Dendritic cell treated with granulocyte-macrophage colony-stimulating factor and Interleukin-4, amounts not matched to agents 40 ng/mL and 50 ng/mL, for 4 days (primary cell): ENCODE measurements around the gene HAND2.

Experiments used
- H3K27ac Mint-ChIP-seq: one replicate; pipeline ENCODE4 v1.8.0; 2022; ENCODE audit warnings: mild to moderate bottlenecking, mixed read lengths
- H3K27me3 Mint-ChIP-seq: one replicate; pipeline ENCODE4 v1.8.0; 2022; ENCODE audit warnings: mild to moderate bottlenecking, mixed read lengths
- H3K36me3 Mint-ChIP-seq: one replicate; pipeline ENCODE4 v1.8.0; 2022; ENCODE audit warnings: low read depth, mixed read lengths
- H3K4me1 Mint-ChIP-seq: one replicate; pipeline ENCODE4 v1.8.0; 2022; ENCODE audit warnings: low read depth, mixed read lengths
- H3K4me3 Mint-ChIP-seq: one replicate; pipeline ENCODE4 v1.8.0; 2022; ENCODE audit warnings: mild to moderate bottlenecking, moderate library complexity, mixed read lengths
- H3K9me3 Mint-ChIP-seq: one replicate; pipeline ENCODE4 v1.8.0; 2022; ENCODE audit warnings: mixed read lengths
- intact Hi-C: fragments of 100-400 bp; cut with micrococcal nuclease; formaldehyde crosslinking; loops from one replicate; pipeline ENCODE4 v1.15.0; 2022

Gene HAND2

GRCh38 chr4:173507471-173508385 lies 22.3 kb downstream of the HAND2 start:
- Mint-ChIP-seq H3K9me3 (no peaks in the 10 kb centered on the region), H3K4me1 (peaks cover 60% of the 10 kb centered on the region)
- intact Hi-C loops = loop anchor here (2.0 to 10.0 kb wide), 5 partner anchors 245 to 777 kb away; partner anchors contain the start of genes CEP44, FBXO8 and GALNT7

GRCh38 chr4:173506597-173507211 lies 23.3 kb downstream of the HAND2 start:
- intact Hi-C loops = loop anchor here (2.0 to 10.0 kb wide), 5 partner anchors 246 to 778 kb away; partner anchors contain the start of genes CEP44, FBXO8 and GALNT7
- H3K4me1 Mint-ChIP-seq = peaks cover 69% of the 10 kb centered on the region
- H3K9me3 Mint-ChIP-seq = no peaks in the 10 kb centered on the region
- no peak overlapping the region for H3K27ac Mint-ChIP-seq
- no peaks in the 10 kb centered on the region for H3K36me3 Mint-ChIP-seq
- peaks cover 98% of the 10 kb centered on the region for H3K27me3 Mint-ChIP-seq
- H3K4me3 Mint-ChIP-seq = peak overlapping the region; percentile 67

More at GRCh38 chr4:173507471-173508385, 22.3 kb downstream of the HAND2 start:
- peaks cover 99% of the 10 kb centered on the region for H3K27me3 Mint-ChIP-seq
- H3K27ac Mint-ChIP-seq = no peak overlapping the region
- H3K4me3 Mint-ChIP-seq = no peak overlapping the region
- H3K36me3 Mint-ChIP-seq = no peaks in the 10 kb centered on the region

GRCh38 chr4:173505924-173506518 lies 24.0 kb downstream of the HAND2 start:
- Mint-ChIP-seq H3K9me3 (no peaks in the 10 kb centered on the region), H3K27me3 (peaks cover 98% of the 10 kb centered on the region), H3K27ac (no peak overlapping the region), H3K4me3 (peak overlapping the region; percentile 67), H3K36me3 (peaks cover 2% of the 10 kb centered on the region), H3K4me1 (peaks cover 75% of the 10 kb centered on the region)
- intact Hi-C loops = loop anchor here (2.0 to 10.0 kb wide), 5 partner anchors 247 to 779 kb away; partner anchors contain the start of genes CEP44, FBXO8 and GALNT7

GRCh38 chr4:173504181-173504503 lies 25.9 kb downstream of the HAND2 start:
- Mint-ChIP-seq H3K36me3 (peaks cover 14% of the 10 kb centered on the region), H3K9me3 (no peaks in the 10 kb centered on the region), H3K27me3 (peaks cover 95% of the 10 kb centered on the region), H3K27ac (no peak overlapping the region), H3K4me3 (no peak overlapping the region), H3K4me1 (peaks cover 81% of the 10 kb centered on the region)
- intact Hi-C loops = loop anchor here (10.0 kb wide), 3 partner anchors 339 to 781 kb away; partner anchors contain the start of genes CEP44, FBXO8 and GALNT7

- Mint-ChIP-seq H3K4me1 (peaks cover 75% of the 10 kb centered on the region), H3K36me3 (peaks cover 14% of the 10 kb centered on the region), H3K27me3 (peaks cover 89% of the 10 kb centered on the region), H3K4me3 (no peak overlapping the region), H3K27ac (no peak overlapping the region), H3K9me3 (no peaks in the 10 kb centered on the region)
- intact Hi-C loops = loop anchor here (10.0 kb wide), 3 partner anchors 339 to 781 kb away; partner anchors contain the start of genes CEP44, FBXO8 and GALNT7
These were observed 26.5 kb downstream of the HAND2 start for GRCh38 chr4:173503330-173504180.

- peaks cover 62% of the 10 kb centered on the region for H3K4me1 Mint-ChIP-seq
- no peaks in the 10 kb centered on the region for H3K9me3 Mint-ChIP-seq
- H3K27me3 Mint-ChIP-seq = peaks cover 77% of the 10 kb centered on the region
- no peak overlapping the region for H3K4me3 Mint-ChIP-seq
- intact Hi-C loops = loop anchor here (10.0 kb wide), 3 partner anchors 337 to 783 kb away; partner anchors contain the start of genes CEP44, FBXO8 and GALNT7
- no peak overlapping the region for H3K27ac Mint-ChIP-seq
- peaks cover 14% of the 10 kb centered on the region for H3K36me3 Mint-ChIP-seq
These were observed 27.7 kb downstream of the HAND2 start for GRCh38 chr4:173502282-173502681.

- Mint-ChIP-seq H3K9me3 (no peaks in the 10 kb centered on the region), H3K36me3 (peaks cover 14% of the 10 kb centered on the region), H3K4me3 (peak overlapping the region; percentile 75), H3K27ac (peak overlapping the region; percentile 69), H3K27me3 (peaks cover 73% of the 10 kb centered on the region), H3K4me1 (peaks cover 58% of the 10 kb centered on the region)
- intact Hi-C loops = loop anchor here (10.0 kb wide), 3 partner anchors 337 to 783 kb away; partner anchors contain the start of genes CEP44, FBXO8 and GALNT7
These were observed 28.4 kb downstream of the HAND2 start for GRCh38 chr4:173501592-173502150.

GRCh38 chr4:173500841-173501591 lies 29.0 kb downstream of the HAND2 start:
- intact Hi-C loops = loop anchor here (10.0 kb wide), 3 partner anchors 336 to 784 kb away; partner anchors contain the start of genes CEP44, FBXO8 and GALNT7
- peak overlapping the region; percentile 69 for H3K27ac Mint-ChIP-seq
- H3K4me1 Mint-ChIP-seq = peaks cover 51% of the 10 kb centered on the region
- H3K36me3 Mint-ChIP-seq = peaks cover 14% of the 10 kb centered on the region
- H3K27me3 Mint-ChIP-seq = peaks cover 71% of the 10 kb centered on the region
- no peaks in the 10 kb centered on the region for H3K9me3 Mint-ChIP-seq
- H3K4me3 Mint-ChIP-seq = peak overlapping the region; percentile 75

GRCh38 chr4:173499658-173500535 lies 30.1 kb downstream of the HAND2 start:
- intact Hi-C loops = loop anchor here (5.0 to 10.0 kb wide), 4 partner anchors 32 to 785 kb away; partner anchors contain the start of genes CEP44, FBXO8, GALNT7 and HAND2
- peak overlapping the region; percentile 7 for H3K4me3 Mint-ChIP-seq
- H3K27ac Mint-ChIP-seq = peak overlapping the region; percentile 41
- peaks cover 14% of the 10 kb centered on the region for H3K36me3 Mint-ChIP-seq
- no peaks in the 10 kb centered on the region for H3K9me3 Mint-ChIP-seq
- H3K4me1 Mint-ChIP-seq = peaks cover 42% of the 10 kb centered on the region
- H3K27me3 Mint-ChIP-seq = peaks cover 66% of the 10 kb centered on the region

- no peaks in the 10 kb centered on the region for H3K9me3 Mint-ChIP-seq
- no peak overlapping the region for H3K4me3 Mint-ChIP-seq
- H3K36me3 Mint-ChIP-seq = peaks cover 14% of the 10 kb centered on the region
- intact Hi-C loops = loop anchor here (5.0 kb wide), 1 partner anchor 34 kb away; the partner anchor contains the start of gene HAND2
- peaks cover 47% of the 10 kb centered on the region for H3K4me1 Mint-ChIP-seq
- no peak overlapping the region for H3K27ac Mint-ChIP-seq
- H3K27me3 Mint-ChIP-seq = peaks cover 65% of the 10 kb centered on the region
These were observed 31.3 kb downstream of the HAND2 start for GRCh38 chr4:173498771-173499170.

GRCh38 chr4:173498023-173498422 lies 32.0 kb downstream of the HAND2 start:
- Mint-ChIP-seq H3K36me3 (peaks cover 14% of the 10 kb centered on the region), H3K9me3 (no peaks in the 10 kb centered on the region), H3K4me1 (peaks cover 39% of the 10 kb centered on the region), H3K27me3 (peaks cover 62% of the 10 kb centered on the region), H3K27ac (peak overlapping the region; percentile 38), H3K4me3 (no peak overlapping the region)
- intact Hi-C loops = loop anchor here (5.0 kb wide), 1 partner anchor 34 kb away; the partner anchor contains the start of gene HAND2
